A673 (cell line): ENCODE results near the gene PIGH. TPM values are rescaled to one million over a fixed set of nuclear protein-coding genes. Genes with fewer than 3 reads are reported as not detected.

Source experiments
- BruUV-seq: library from RNA; stranded (reverse); fragments of 400-500 nt; replicated peaks from 2 replicates; lab custom pipeline; 2021; lab: Mats Ljungman, UMichigan
- CTCF ChIA-PET: fragments of 300-600 bp; sonication (Branson Sonifier 250); formaldehyde crosslinking; loops from one replicate; lab custom pipeline; 2022; ENCODE audit warnings: antibody characterized with exemption; lab: Charles Lee
- POLR2A ChIA-PET: fragments of 300-600 bp; sonication (Branson Sonifier 250); formaldehyde crosslinking; loops from one replicate; lab custom pipeline; 2022; ENCODE audit warnings: antibody characterized with exemption; ENCODE audit not compliant: low non-redundant PET; lab: Charles Lee
- DNase-seq: peaks from one replicate; pipeline ENCODE4 v3.0.0-alpha.2; 2015; ENCODE audit warnings: low spot score
- H3K27ac ChIP-seq: fragments of 200-600 bp; sonication (generic); 2 replicates; pipeline ENCODE4 v1.5.1; 2016; ENCODE audit warnings: mixed run types, low read depth, mild to moderate bottlenecking, mixed read lengths, antibody characterized with exemption, low read length; ENCODE audit not compliant: poor library complexity, severe bottlenecking
- H3K27me3 ChIP-seq: fragments of 200-600 bp; sonication (generic); replicated peaks from 2 replicates; pipeline ENCODE4 v1.6.1; 2017; ENCODE audit warnings: mixed run types, low read depth, mild to moderate bottlenecking, mixed read lengths, antibody characterized with exemption, low read length; ENCODE audit not compliant: insufficient read depth, poor library complexity
- H3K36me3 ChIP-seq: fragments of 200-600 bp; sonication (generic); 2 replicates; pipeline ENCODE4 v1.6.1; 2016; ENCODE audit warnings: mixed run types, mild to moderate bottlenecking, mixed read lengths, antibody characterized with exemption, low read length; ENCODE audit not compliant: insufficient read depth, poor library complexity, severe bottlenecking
- H3K4me1 ChIP-seq: fragments of 200-600 bp; sonication (generic); 2 replicates; pipeline ENCODE4 v1.6.1; 2017; ENCODE audit warnings: mixed run types, mild to moderate bottlenecking, mixed read lengths, antibody characterized with exemption, low read length; ENCODE audit not compliant: insufficient read depth, poor library complexity, severe bottlenecking
- H3K4me3 ChIP-seq: fragments of 200-600 bp; sonication (generic); 2 replicates; pipeline ENCODE4 v1.5.1; 2016; ENCODE audit warnings: low read depth, mixed run types, mild to moderate bottlenecking, mixed read lengths, low read length; ENCODE audit not compliant: poor library complexity, severe bottlenecking
- H3K9me3 ChIP-seq: fragments of 200-600 bp; sonication (generic); 2 replicates; pipeline ENCODE4 v1.6.1; 2016; ENCODE audit warnings: mixed run types, low read depth, mild to moderate bottlenecking, mixed read lengths, antibody characterized with exemption, low read length; ENCODE audit not compliant: poor library complexity, severe bottlenecking
- CTCF ChIP-seq: fragments of 300-800, 200-600 bp; sonication (generic); conservative IDR thresholded peaks from 2 replicates; pipeline ENCODE4 v1.5.1; 2017; ENCODE audit warnings: low read depth, mild to moderate bottlenecking, antibody characterized with exemption, low read length, moderate library complexity, mixed read lengths
- EZH2 ChIP-seq: fragments of 200-600 bp; sonication (generic); IDR thresholded peaks from 2 replicates; pipeline ENCODE4 v1.6.1; 2017; ENCODE audit warnings: borderline replicate concordance, low read depth, mild to moderate bottlenecking, mixed read lengths, antibody characterized with exemption, low read length; ENCODE audit not compliant: poor library complexity, severe bottlenecking
- intact Hi-C: fragments of 100-400 bp; cut with micrococcal nuclease; formaldehyde crosslinking; loops from one replicate; pipeline ENCODE4 v1.10.0; 2022; ENCODE audit not compliant: unreplicated experiment
- total RNA-seq: library from RNA; stranded (reverse); gene quantifications from 2 replicates; pipeline ENCODE4 v1.2.3, GENCODE V29; 2021

The PIGH gene
- total RNA-seq, 1 experiment from 2014 or later = 25.7 TPM

- Histone ChIP-seq H3K4me3 (no peak overlapping the region), H3K27ac (no peak overlapping the region), H3K9me3 (no peaks in the 10 kb centered on the region), H3K36me3 (no peaks in the 10 kb centered on the region), H3K27me3 (no peaks in the 10 kb centered on the region), H3K4me1 (no peaks in the 10 kb centered on the region)
- ChIA-PET CTCF (no interaction called here), POLR2A (no interaction called here)
- no TSS peak for BruUV-seq
- no peak for DNase-seq
- TF ChIP-seq EZH2 (no peak), CTCF (no peak)
- intact Hi-C loops = no loop called here
These were observed 48.1 kb downstream of the PIGH start for GRCh38 chr14:67551940-67552339.

GRCh38 chr14:67551123-67551522, 48.9 kb downstream of the PIGH start:
- no peak for DNase-seq
- CTCF ChIA-PET = no interaction called here
- TF ChIP-seq CTCF (no peak), EZH2 (no peak)
- intact Hi-C loops = no loop called here
- POLR2A ChIA-PET = no interaction called here
- Histone ChIP-seq H3K27me3 (no peaks in the 10 kb centered on the region), H3K4me3 (no peak overlapping the region), H3K4me1 (no peaks in the 10 kb centered on the region), H3K36me3 (no peaks in the 10 kb centered on the region), H3K9me3 (no peaks in the 10 kb centered on the region), H3K27ac (no peak overlapping the region)
- BruUV-seq = no TSS peak

GRCh38 chr14:67549734-67550133, 50.3 kb downstream of the PIGH start:
- H3K9me3 ChIP-seq = no peaks in the 10 kb centered on the region
- H3K27ac ChIP-seq = no peak overlapping the region
- ChIA-PET POLR2A (no interaction called here), CTCF (interaction anchor here (0.7 kb wide), 1 partner anchor 122 kb away, joined by 5 read pairs; no protein-coding TSS in a partner anchor)
- H3K27me3 ChIP-seq = no peaks in the 10 kb centered on the region
- no peak for DNase-seq
- BruUV-seq = no TSS peak
- no peaks in the 10 kb centered on the region for H3K36me3 ChIP-seq
- no peak for TF ChIP-seq CTCF
- TF ChIP-seq EZH2 = no peak
- intact Hi-C loops = no loop called here
- H3K4me3 ChIP-seq = no peak overlapping the region
- H3K4me1 ChIP-seq = no peaks in the 10 kb centered on the region
